ENCODE results near the gene TMCO6. TPM values are rescaled to one million over a fixed set of nuclear protein-coding genes. Genes with fewer than 3 reads are reported as not detected.
"Not testable (repeated sequence)": the region's sequence is repeated elsewhere in the genome, so short reads cannot be mapped to it uniquely, and the experiment has no call there.

The TMCO6 gene
- total and polyA plus RNA-seq, 2 experiments from 2014 or later = 14.2 to 234 TPM

- no peak for DNase-seq (ENCODE audit: low read depth in 1 of 2, low spot score in 1 of 2)
- no peak overlapping the region for H3K4me3 ChIP-seq
- TF ChIP-seq CTCF (IDR thresholded peaks at IDR 0.05; ENCODE audit: low read depth, low read length) = no peak
- H3K4me1 ChIP-seq (ENCODE audit: low read depth) = no peaks in the 10 kb centered on the region
- H3K27me3 ChIP-seq = no peaks in the 10 kb centered on the region
- no peaks in the 10 kb centered on the region for H3K9me3 ChIP-seq (ENCODE audit: low read depth)
- H3K27ac ChIP-seq = no peak overlapping the region
- H3K36me3 ChIP-seq = no peaks in the 10 kb centered on the region
Measured at GRCh38 chr5:140622301-140622700, 16.9 kb upstream of the TMCO6 start.

- H3K4me3 ChIP-seq; H3K27ac ChIP-seq; H3K9me3 ChIP-seq (ENCODE audit: low read depth); H3K4me1 ChIP-seq (ENCODE audit: low read depth); H3K27me3 ChIP-seq; DNase-seq (ENCODE audit: low read depth in 1 of 2, low spot score in 1 of 2); H3K36me3 ChIP-seq: not testable (repeated sequence)
Measured at GRCh38 chr5:140623061-140623460, 16.2 kb upstream of the TMCO6 start.

GRCh38 chr5:140624886-140625285 is 14.4 kb upstream of the TMCO6 start:
- DNase-seq (ENCODE audit: low read depth in 1 of 2, low spot score in 1 of 2); H3K27ac ChIP-seq; H3K4me1 ChIP-seq (ENCODE audit: low read depth); H3K9me3 ChIP-seq (ENCODE audit: low read depth); H3K4me3 ChIP-seq; H3K27me3 ChIP-seq; H3K36me3 ChIP-seq: not testable (repeated sequence)

- no peak for TF ChIP-seq CTCF (IDR thresholded peaks at IDR 0.05; ENCODE audit: low read depth, low read length)
- Histone ChIP-seq H3K27me3 (no peaks in the 10 kb centered on the region), H3K9me3 (ENCODE audit: low read depth) (no peaks in the 10 kb centered on the region), H3K36me3 (no peaks in the 10 kb centered on the region), H3K4me3 (no peak overlapping the region), H3K27ac (no peak overlapping the region), H3K4me1 (ENCODE audit: low read depth) (no peaks in the 10 kb centered on the region)
- DNase-seq (ENCODE audit: low read depth in 1 of 2, low spot score in 1 of 2) = no peak
Measured at GRCh38 chr5:140627972-140628371, 11.3 kb upstream of the TMCO6 start.

- Histone ChIP-seq H3K27ac (no peak overlapping the region), H3K9me3 (ENCODE audit: low read depth) (no peaks in the 10 kb centered on the region), H3K27me3 (no peaks in the 10 kb centered on the region), H3K4me3 (no peak overlapping the region), H3K4me1 (ENCODE audit: low read depth) (no peaks in the 10 kb centered on the region), H3K36me3 (no peaks in the 10 kb centered on the region)
- no peak for TF ChIP-seq CTCF (IDR thresholded peaks at IDR 0.05; ENCODE audit: low read depth, low read length)
- no peak for DNase-seq (ENCODE audit: low read depth in 1 of 2, low spot score in 1 of 2)
Measured at GRCh38 chr5:140628711-140629110, 10.5 kb upstream of the TMCO6 start.

- no peak overlapping the region for H3K27ac ChIP-seq
- no peak for DNase-seq (ENCODE audit: low read depth in 1 of 2, low spot score in 1 of 2)
- TF ChIP-seq CTCF (IDR thresholded peaks at IDR 0.05; ENCODE audit: low read depth, low read length) = no peak
- no peak overlapping the region for H3K4me3 ChIP-seq
- no peaks in the 10 kb centered on the region for H3K9me3 ChIP-seq (ENCODE audit: low read depth)
- H3K4me1 ChIP-seq (ENCODE audit: low read depth) = no peaks in the 10 kb centered on the region
- no peaks in the 10 kb centered on the region for H3K27me3 ChIP-seq
- H3K36me3 ChIP-seq = no peaks in the 10 kb centered on the region
Measured at GRCh38 chr5:140630292-140631035, 8.8 kb upstream of the TMCO6 start.
